Measurements from ENCODE around the gene UBXN6. TPM values are rescaled to one million over a fixed set of nuclear protein-coding genes. Genes with fewer than 3 reads are reported as not detected.

UBXN6 gene
- total RNA-seq, 2 experiments from 2014 or later = 54.5 to 58.4 TPM

DNA sequence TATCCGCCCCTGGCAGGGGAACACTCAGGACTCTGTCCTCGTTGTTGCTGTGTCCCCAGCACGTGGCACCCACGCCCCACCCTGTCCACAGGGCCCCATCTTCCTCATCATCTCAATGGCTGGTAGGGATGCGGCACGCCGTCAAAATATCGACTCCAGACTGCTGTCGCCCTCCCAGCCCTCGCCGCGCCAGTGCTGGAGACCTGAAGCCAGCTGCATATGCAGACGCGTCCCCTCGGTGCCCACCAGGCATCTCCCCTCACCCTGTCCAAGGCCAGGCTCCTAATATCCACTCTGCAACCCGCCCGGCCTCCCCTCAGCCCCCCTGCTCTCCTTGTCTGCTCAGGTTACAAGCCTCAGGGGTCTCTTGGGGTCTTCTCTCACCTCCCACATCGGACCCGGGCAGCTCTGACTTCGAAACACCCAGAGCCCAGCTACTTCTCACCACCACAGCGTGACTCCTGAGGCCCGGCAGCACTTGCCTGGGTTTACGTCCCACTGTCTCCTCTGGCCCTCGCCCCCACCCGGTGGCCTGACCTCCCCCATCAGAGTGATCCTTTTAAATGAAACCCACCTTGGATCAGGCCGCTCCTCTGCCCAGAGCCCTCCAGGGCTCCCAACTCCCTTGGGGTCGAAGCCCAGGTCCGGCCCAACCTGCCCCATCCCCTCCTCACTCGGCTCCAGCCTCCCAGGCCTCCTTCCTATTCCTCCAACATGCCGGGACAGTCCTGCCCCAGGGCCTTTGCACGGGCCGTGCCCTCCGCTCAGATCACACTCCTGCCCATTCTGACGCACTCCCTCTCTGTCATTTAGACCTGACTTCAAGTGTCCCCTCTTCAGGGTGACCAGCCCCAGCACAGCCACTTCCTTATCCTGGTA is 48.2 kb upstream of the UBXN6 start:
- ATAC-seq (ENCODE audit: poor library complexity) (no peak), DNase-seq (no peak)
- Mint-ChIP-seq H3K4me3 (no peak overlapping the region), H3K9me3 (no peaks in the 10 kb centered on the region), H3K4me1 (ENCODE audit: low read depth) (no peaks in the 10 kb centered on the region), H3K27ac (no peak overlapping the region), H3K27me3 (no peaks in the 10 kb centered on the region), H3K36me3 (ENCODE audit: low read depth) (peaks cover 14% of the 10 kb centered on the region)
- ChIA-PET POLR2A (no interaction called here), CTCF (no interaction called here)
- intact Hi-C loops (cut with DNase I, micrococcal nuclease) = no loop called here
- Histone ChIP-seq H3K27me3 (ENCODE audit: control insufficient read depth in 1 of 2, insufficient read depth in 2 of 2, low read length in 2 of 2) (no peaks in the 10 kb centered on the region), H3K27ac (ENCODE audit: low read depth in 1 of 2, low read length in 2 of 2) (no peak overlapping the region), H3K4me3 (ENCODE audit: low read length) (no peak overlapping the region), H3K36me3 (ENCODE audit: insufficient read depth, low read length) (peaks cover 14% of the 10 kb centered on the region), H3K9me3 (ENCODE audit: control insufficient read depth in 1 of 2, insufficient read depth in 1 of 2, low read length in 2 of 2) (peaks cover 0 to 14% of the 10 kb centered on the region in 2 experiments), H3K4me1 (ENCODE audit: insufficient read depth, low read length) (no peaks in the 10 kb centered on the region)
- TF ChIP-seq, protein P1, sequence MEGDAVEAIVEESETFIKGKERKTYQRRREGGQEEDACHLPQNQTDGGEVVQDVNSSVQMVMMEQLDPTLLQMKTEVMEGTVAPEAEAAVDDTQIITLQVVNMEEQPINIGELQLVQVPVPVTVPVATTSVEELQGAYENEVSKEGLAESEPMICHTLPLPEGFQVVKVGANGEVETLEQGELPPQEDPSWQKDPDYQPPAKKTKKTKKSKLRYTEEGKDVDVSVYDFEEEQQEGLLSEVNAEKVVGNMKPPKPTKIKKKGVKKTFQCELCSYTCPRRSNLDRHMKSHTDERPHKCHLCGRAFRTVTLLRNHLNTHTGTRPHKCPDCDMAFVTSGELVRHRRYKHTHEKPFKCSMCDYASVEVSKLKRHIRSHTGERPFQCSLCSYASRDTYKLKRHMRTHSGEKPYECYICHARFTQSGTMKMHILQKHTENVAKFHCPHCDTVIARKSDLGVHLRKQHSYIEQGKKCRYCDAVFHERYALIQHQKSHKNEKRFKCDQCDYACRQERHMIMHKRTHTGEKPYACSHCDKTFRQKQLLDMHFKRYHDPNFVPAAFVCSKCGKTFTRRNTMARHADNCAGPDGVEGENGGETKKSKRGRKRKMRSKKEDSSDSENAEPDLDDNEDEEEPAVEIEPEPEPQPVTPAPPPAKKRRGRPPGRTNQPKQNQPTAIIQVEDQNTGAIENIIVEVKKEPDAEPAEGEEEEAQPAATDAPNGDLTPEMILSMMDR (IDR thresholded peaks at IDR 0.05) = no peak

DNA sequence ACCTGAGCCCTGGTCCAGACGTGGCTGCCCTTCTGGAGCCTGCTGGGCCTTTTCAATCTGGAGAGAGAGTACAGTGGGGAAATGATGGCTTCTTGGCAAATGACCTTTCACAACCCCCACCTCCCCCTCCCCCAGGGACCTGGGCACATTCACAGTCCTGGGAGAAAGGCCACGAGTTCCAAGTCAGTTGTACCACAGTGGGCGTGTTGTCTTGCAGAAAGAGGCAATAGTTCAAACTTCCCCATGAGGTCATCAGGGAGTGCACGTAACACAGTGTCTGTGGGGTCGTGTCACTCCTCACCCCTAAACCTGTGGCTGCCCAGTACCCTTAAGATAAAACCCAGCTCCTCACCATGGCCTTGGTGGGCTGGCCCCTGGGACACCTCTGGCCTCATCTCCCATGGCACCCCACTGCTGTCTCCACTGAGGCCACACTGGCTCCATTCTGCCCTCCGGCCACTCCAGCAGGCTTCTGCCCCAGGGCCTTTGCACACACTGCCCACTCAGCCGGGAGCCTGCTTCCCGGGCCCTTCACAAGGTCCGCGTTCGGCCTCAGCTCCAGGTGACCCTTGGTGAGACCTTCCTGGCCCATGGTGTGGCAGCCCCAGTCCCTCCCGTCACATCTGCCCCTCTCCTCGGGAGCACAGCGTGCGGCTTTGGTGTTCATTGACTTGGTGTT is 47.4 kb upstream of the UBXN6 start:
- H3K4me1 Mint-ChIP-seq (ENCODE audit: low read depth) = no peaks in the 10 kb centered on the region
- Histone ChIP-seq H3K9me3 (ENCODE audit: control insufficient read depth in 1 of 2, insufficient read depth in 1 of 2, low read length in 2 of 2) (peaks cover 0 to 8% of the 10 kb centered on the region in 2 experiments), H3K27ac (ENCODE audit: low read depth in 1 of 2, low read length in 2 of 2) (no peak overlapping the region), H3K36me3 (ENCODE audit: insufficient read depth, low read length) (peaks cover 15% of the 10 kb centered on the region), H3K27me3 (ENCODE audit: control insufficient read depth in 1 of 2, insufficient read depth in 2 of 2, low read length in 2 of 2) (no peaks in the 10 kb centered on the region), H3K4me3 (ENCODE audit: low read length) (no peak overlapping the region), H3K4me1 (ENCODE audit: insufficient read depth, low read length) (no peaks in the 10 kb centered on the region)
- intact Hi-C loops (cut with DNase I, micrococcal nuclease) = no loop called here
- ATAC-seq (ENCODE audit: poor library complexity) (no peak), DNase-seq (no peak)
- H3K36me3 Mint-ChIP-seq (ENCODE audit: low read depth) = peaks cover 21% of the 10 kb centered on the region
- no peaks in the 10 kb centered on the region for H3K27me3 Mint-ChIP-seq
- ChIA-PET POLR2A (no interaction called here), CTCF (no interaction called here)
- TF ChIP-seq, protein P1 (IDR thresholded peaks at IDR 0.05) = no peak
- no peak overlapping the region for H3K4me3 Mint-ChIP-seq
- no peaks in the 10 kb centered on the region for H3K9me3 Mint-ChIP-seq
- H3K27ac Mint-ChIP-seq = no peak overlapping the region

DNA sequence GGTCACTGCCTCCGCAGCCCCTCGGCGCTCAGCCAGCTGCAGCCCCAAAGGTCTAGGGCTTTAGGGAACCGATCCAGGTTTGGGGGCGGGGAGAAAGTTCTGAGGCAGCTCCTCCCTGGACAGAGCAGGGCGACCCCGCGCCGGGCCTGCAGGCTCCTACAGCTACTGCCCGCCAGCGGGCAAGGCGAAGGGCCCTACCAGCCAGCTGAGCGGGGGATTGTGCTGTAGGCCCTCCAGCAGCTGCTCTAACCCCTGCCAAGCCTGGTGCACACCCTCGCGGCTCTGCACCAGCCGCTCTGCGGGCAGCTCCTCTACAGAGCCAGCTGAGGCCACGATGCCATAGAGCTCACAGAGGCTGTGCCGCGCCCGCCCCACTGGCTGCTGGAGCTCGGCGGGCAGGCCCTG is 46.7 kb upstream of the UBXN6 start:
- ATAC-seq (ENCODE audit: poor library complexity) = no peak
- H3K27me3 Mint-ChIP-seq = no peaks in the 10 kb centered on the region
- Histone ChIP-seq H3K36me3 (ENCODE audit: insufficient read depth, low read length) (peaks cover 16% of the 10 kb centered on the region), H3K9me3 (ENCODE audit: control insufficient read depth in 1 of 2, insufficient read depth in 1 of 2, low read length in 2 of 2) (peaks cover 0 to 5% of the 10 kb centered on the region in 2 experiments), H3K27me3 (ENCODE audit: control insufficient read depth in 1 of 2, insufficient read depth in 2 of 2, low read length in 2 of 2) (no peaks in the 10 kb centered on the region), H3K27ac (ENCODE audit: low read depth in 1 of 2, low read length in 2 of 2) (no peak overlapping the region), H3K4me3 (ENCODE audit: low read length) (no peak overlapping the region), H3K4me1 (ENCODE audit: insufficient read depth, low read length) (no peaks in the 10 kb centered on the region)
- H3K36me3 Mint-ChIP-seq (ENCODE audit: low read depth) = peaks cover 28% of the 10 kb centered on the region
- no peaks in the 10 kb centered on the region for H3K9me3 Mint-ChIP-seq
- no peak overlapping the region for H3K4me3 Mint-ChIP-seq
- TF ChIP-seq, protein P1 (IDR thresholded peaks at IDR 0.05) = no peak
- DNase-seq = no peak
- ChIA-PET CTCF (no interaction called here), POLR2A (no interaction called here)
- no peaks in the 10 kb centered on the region for H3K4me1 Mint-ChIP-seq (ENCODE audit: low read depth)
- intact Hi-C loops (cut with DNase I, micrococcal nuclease) = no loop called here
- no peak overlapping the region for H3K27ac Mint-ChIP-seq
